Aorta (tissue), 5 donors: ENCODE results near the gene KDM5A. TPM values are rescaled to one million over a fixed set of nuclear protein-coding genes. Genes with fewer than 3 reads are reported as not detected.
"Not testable (repeated sequence)": the region's sequence is repeated elsewhere in the genome, so short reads cannot be mapped to it uniquely, and the experiment has no call there.

Source experiments
- ATAC-seq: fragments of 200-7000 bp; cut with Tn5 transposase; one replicate; pipeline ENCODE4 v1.9.1; 2022; ENCODE audit warnings: moderate library complexity; ENCODE audit not compliant: low FRiP score
- DNase-seq, 2 donors: peaks; one replicate each; pipeline ENCODE4 v3.0.0-alpha.2; 2020
- H3K27ac ChIP-seq, 2 donors: one replicate each; pipeline ENCODE4 v1.5.1; 2013; ENCODE audit warnings: low read length in 2 of 2, mild to moderate bottlenecking in 2 of 2, moderate library complexity in 2 of 2, control low read depth in 1 of 2, inconsistent platforms in 1 of 2, low read depth in 1 of 2
- H3K27me3 ChIP-seq, 2 donors: one replicate each; pipeline ENCODE4 v1.6.1; 2013; ENCODE audit warnings: control low read depth in 1 of 2, low read length in 1 of 2, mild to moderate bottlenecking in 1 of 2, moderate library complexity in 1 of 2; ENCODE audit not compliant: insufficient read depth in 2 of 2, control insufficient read depth in 1 of 2
- H3K36me3 ChIP-seq, 2 donors: one replicate each; pipeline ENCODE4 v1.6.1; 2013; ENCODE audit warnings: control low read depth in 1 of 2, low read length in 1 of 2, mild to moderate bottlenecking in 1 of 2; ENCODE audit not compliant: insufficient read depth in 2 of 2, control insufficient read depth in 1 of 2
- H3K4me1 ChIP-seq, 2 donors: one replicate each; pipeline ENCODE4 v1.6.1; 2013; ENCODE audit warnings: low read length in 2 of 2, control low read depth in 1 of 2, mild to moderate bottlenecking in 1 of 2, moderate library complexity in 1 of 2; ENCODE audit not compliant: insufficient read depth in 2 of 2, control insufficient read depth in 1 of 2
- H3K4me3 ChIP-seq, 2 donors: one replicate each; pipeline ENCODE4 v1.5.1; 2013; ENCODE audit warnings: low read length in 2 of 2, control low read depth in 1 of 2, mild to moderate bottlenecking in 1 of 2
- H3K9me3 ChIP-seq: one replicate; pipeline ENCODE4 v1.6.1; 2013; ENCODE audit warnings: mild to moderate bottlenecking, low read length; ENCODE audit not compliant: control insufficient read depth
- WGBS, 2 donors: extraction: QIAGEN DNeasy Blood & Tissue Kit; methylation state at CpG; one replicate each; pipeline ENCODE4 v1.1.7; 2013; 5-methylcytosine and 5-hydroxymethylcytosine counted together
- intact Hi-C, 2 donors: fragments of 100-400 bp; cut with DNase I; formaldehyde crosslinking; loops; one replicate each; pipeline versions ENCODE4 v1.14.2 to v1.15.0; 2022
- polyA plus RNA-seq, 2 donors: library from polyadenylated mRNA; stranded (reverse); fragments of 200-250 nt; gene quantifications; one replicate each; pipeline ENCODE4 v1.2.3, GENCODE V29; 2013
- total RNA-seq, 2 donors: library from RNA; stranded (reverse); fragmentation: NEBNext Ultra II Directional; extraction: Animal tissue kit (Norgen Biotek cat#: 25700); gene quantifications; one replicate each; pipeline ENCODE4 v1.2.1, GENCODE V29; 2021
- donor health status: healthy with polysubstance abuse.
- donor health status: Bipolar disorder and iron deficiency.
- donor health status: DM: no; HTN: no; CAD: no.
- donor health status: DM: no; HTN: no; CAD: no.
- donor health status: DM: yes; HTN: yes; CAD: no.

The KDM5A gene
- total and polyA plus RNA-seq, 4 donors = 6.6 to 90.5 (median 36.9) TPM

DNA sequence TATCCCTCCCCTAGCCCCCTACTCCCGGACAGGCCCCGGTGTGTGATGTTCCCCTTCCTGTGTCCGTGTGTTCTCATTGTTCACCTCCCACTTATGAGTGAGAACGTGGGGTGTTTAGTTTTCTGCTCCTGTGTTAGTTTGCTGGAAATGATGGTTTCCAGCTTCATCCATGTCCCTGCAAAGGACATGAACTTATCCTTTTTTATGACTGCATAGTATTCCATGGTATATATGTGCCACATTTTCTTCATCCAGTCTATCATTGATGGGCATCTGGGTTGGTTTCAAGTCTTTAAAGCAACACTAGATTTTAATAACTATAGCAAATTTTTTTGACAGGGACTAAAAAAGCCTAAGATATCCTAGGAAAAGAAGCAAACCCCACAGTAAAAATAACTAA lies 37.9 kb downstream of the KDM5A start:
- H3K4me3 ChIP-seq, ATAC-seq, H3K4me1 ChIP-seq, DNase-seq, H3K9me3 ChIP-seq, H3K27ac ChIP-seq, intact Hi-C loops, H3K36me3 ChIP-seq, H3K27me3 ChIP-seq: not testable (repeated sequence)
- WGBS, 2 donors = 97 to 98% methylated on average over 4 of the region's 4 CpGs

DNA sequence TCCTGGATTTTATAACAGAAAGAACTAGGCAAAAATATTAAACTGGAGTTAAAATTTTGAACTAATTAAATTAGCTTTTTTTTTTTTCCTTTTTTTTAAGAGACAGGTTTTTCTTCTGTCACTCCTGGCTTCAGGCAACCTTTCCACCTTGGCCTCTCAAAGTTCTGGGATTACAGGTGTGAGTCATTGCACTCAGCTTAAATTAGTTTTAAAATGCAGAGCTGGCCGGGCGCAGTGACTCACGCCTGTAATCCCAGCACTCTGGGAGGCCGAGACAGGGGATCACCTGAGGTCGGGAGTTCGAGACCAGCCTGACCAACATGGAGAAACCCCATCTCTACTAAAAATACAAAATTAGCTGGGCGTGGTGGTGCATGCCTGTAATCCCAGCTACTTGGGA lies 39.5 kb downstream of the KDM5A start:
- 94 to 96% methylated on average over 6 to 7 of the region's 7 CpGs for WGBS, 2 donors
- H3K4me1 ChIP-seq, H3K27ac ChIP-seq, H3K36me3 ChIP-seq, H3K4me3 ChIP-seq, intact Hi-C loops, H3K9me3 ChIP-seq, H3K27me3 ChIP-seq, DNase-seq, ATAC-seq: not testable (repeated sequence)

DNA sequence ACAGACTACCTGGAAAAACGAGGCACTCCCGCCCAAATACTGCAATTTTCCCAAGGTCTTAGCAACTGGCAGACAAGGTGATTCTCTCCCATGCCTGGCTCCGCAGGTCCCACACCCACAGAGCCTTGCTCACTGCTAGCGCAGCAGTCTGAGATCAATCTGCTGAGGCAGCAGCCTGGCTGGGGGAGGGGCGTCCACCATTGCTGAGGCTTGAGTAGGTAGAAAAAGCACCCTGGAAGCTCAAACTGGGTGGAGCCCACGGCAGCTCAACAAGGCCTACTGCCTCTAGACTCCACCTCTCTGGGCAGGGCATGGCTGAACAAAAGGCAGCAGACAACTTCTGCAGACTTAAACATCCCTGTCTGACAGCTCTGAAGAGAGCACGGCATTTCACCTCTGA lies 46.1 kb downstream of the KDM5A start:
- H3K4me3 ChIP-seq, intact Hi-C loops, H3K27me3 ChIP-seq, H3K27ac ChIP-seq, H3K9me3 ChIP-seq, DNase-seq, H3K36me3 ChIP-seq, H3K4me1 ChIP-seq, ATAC-seq: not testable (repeated sequence)
- WGBS, 2 donors = 79 to 92% methylated on average over 7 of the region's 7 CpGs

DNA sequence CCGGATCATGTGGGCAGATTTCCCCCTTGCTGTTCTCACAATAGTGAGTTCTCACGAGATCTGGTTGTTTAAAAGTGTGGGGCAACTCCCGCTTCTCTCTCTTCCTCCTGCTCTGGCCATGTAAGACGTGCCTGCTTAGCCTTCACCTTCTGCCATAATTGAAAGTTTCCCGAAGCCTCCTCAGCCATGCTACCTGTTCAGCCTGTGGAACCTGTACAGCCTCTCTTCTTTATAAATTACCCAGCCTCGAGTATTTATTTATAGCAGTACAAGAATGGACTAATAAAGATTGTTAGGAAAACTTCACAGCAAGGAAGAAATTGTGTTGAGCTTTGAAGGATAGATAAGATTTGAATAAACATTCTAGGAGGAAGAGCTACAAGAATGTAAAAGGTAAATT lies 52.1 kb downstream of the KDM5A start:
- Histone ChIP-seq H3K4me1 (no peaks in the 10 kb centered on the region), H3K36me3 (peaks cover 5% of the 10 kb centered on the region in 2 donors), H3K27ac (no peak overlapping the region), H3K27me3 (no peaks in the 10 kb centered on the region), H3K4me3 (no peak overlapping the region), H3K9me3 (no peaks in the 10 kb centered on the region)
- ATAC-seq = no peak
- no peak for DNase-seq
- intact Hi-C loops = no loop called here
- 83 to 91% methylated on average over 6 of the region's 6 CpGs for WGBS, 2 donors

DNA sequence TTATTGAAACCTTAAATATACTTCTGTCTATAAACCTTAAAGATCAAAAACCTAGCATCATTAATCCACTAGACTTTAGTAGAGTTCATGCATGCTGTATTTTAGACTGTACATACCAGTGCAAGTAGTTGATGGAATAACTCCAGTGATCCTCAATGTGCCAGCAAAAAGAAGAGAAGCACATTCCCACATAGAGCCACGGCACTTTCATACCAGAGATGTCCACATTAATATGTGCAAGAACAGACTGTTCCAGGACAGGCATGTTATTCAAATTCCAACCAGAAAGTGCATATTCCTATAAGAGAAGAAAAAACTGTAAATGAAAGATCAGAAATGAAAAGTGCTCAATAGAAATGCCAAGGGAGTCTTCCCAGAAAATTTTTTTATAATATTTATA lies 55.0 kb downstream of the KDM5A start:
- no peaks in the 10 kb centered on the region for H3K9me3 ChIP-seq
- no peak overlapping the region for H3K27ac ChIP-seq
- H3K4me3 ChIP-seq = no peak overlapping the region
- DNase-seq (no peak), ATAC-seq (no peak)
- no peaks in the 10 kb centered on the region for H3K4me1 ChIP-seq
- intact Hi-C loops = no loop called here
- H3K36me3 ChIP-seq = peaks cover 0 to 6% of the 10 kb centered on the region in 2 donors
- H3K27me3 ChIP-seq = no peaks in the 10 kb centered on the region
- 31 to 67% methylated on average over 1 of the region's 1 CpG for WGBS, 2 donors

DNA sequence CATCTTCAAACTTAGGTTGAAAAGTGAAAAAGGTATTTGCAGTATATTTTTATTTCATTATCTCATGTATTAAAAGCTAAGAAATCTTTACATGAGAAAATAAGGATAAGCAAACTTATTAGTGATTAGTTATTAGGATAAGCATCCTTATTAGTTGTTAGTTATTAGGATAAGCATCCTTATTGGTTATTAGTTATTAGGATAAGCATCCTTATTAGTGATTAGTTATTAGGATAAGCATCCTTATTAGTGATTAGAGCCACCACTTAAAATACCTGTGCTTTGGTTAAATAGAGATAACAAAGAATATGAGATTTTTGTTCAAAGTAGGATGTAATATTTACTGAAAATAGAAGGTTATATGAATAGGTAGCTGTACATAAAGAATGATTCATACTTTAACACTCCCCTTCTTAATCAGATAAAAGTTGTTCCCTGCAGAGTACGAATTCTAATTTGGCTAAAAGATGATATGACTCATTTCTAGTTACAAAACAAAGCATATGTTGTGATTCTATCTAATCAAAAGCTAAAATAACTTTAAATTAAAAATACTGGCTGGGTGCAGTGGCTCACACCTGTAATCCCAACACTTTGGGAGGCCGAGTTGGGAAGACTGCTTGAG lies 56.4 kb downstream of the KDM5A start:
- WGBS, 2 donors = 79 to 83% methylated on average over 2 of the region's 2 CpGs
- no peak for DNase-seq
- Histone ChIP-seq H3K9me3 (no peaks in the 10 kb centered on the region), H3K36me3 (peaks cover 3 to 8% of the 10 kb centered on the region in 2 donors), H3K27me3 (no peaks in the 10 kb centered on the region), H3K4me3 (no peak overlapping the region), H3K27ac (no peak overlapping the region), H3K4me1 (no peaks in the 10 kb centered on the region)
- no peak for ATAC-seq
- intact Hi-C loops = no loop called here

DNA sequence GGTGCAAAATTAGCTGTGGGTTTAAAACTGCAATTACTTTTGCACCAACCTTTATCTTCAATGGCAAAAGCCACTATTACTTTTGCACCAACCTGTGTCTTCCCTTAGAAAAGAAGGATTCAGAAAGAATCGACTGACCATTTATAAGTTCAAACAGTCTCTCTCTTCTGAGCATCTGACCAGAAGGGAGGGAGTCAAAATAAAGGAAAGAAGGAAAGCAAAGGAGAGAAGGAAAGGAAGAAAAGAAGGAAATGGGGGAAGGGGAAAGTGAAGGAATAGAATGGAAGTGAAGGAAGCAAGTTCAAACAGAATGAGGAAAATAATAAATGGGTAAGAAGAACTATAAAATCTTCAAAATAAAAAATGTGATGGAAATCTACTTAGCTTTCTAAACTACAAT lies 57.8 kb downstream of the KDM5A start:
- intact Hi-C loops = no loop called here
- Histone ChIP-seq H3K27ac (no peak overlapping the region), H3K36me3 (peaks cover 3 to 9% of the 10 kb centered on the region in 2 donors), H3K4me1 (no peaks in the 10 kb centered on the region), H3K27me3 (no peaks in the 10 kb centered on the region), H3K4me3 (no peak overlapping the region), H3K9me3 (no peaks in the 10 kb centered on the region)
- DNase-seq (no peak), ATAC-seq (no peak)
- WGBS, 2 donors = 85 to 93% methylated on average over 1 of the region's 1 CpG

DNA sequence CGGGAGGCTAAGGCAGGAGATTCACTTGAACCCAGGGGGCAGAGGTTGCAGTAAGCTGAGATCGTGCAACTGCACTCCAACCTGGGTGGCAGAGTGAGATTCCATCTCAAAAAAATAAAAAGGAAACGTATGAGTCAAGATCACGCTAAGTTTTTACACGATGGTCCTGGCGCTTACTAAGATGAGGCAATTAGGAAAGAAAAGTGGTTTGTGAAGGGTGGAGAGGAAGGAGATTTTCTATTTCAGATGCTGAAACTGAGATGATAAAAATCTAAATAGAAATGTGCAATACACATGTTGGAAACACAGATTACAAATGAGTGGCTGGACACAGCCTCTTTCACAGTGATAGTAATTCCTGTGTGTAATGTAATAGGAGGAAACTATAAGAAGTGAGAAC lies 63.2 kb downstream of the KDM5A start:
- WGBS, 2 donors = 87 to 88% methylated on average over 6 of the region's 6 CpGs
- intact Hi-C loops = no loop called here
- no peak overlapping the region for H3K27ac ChIP-seq
- no peaks in the 10 kb centered on the region for H3K27me3 ChIP-seq
- peaks cover 2 to 6% of the 10 kb centered on the region in 2 donors for H3K36me3 ChIP-seq
- ATAC-seq (no peak), DNase-seq (no peak)
- H3K4me3 ChIP-seq = no peak overlapping the region
- no peaks in the 10 kb centered on the region for H3K9me3 ChIP-seq
- no peaks in the 10 kb centered on the region for H3K4me1 ChIP-seq

DNA sequence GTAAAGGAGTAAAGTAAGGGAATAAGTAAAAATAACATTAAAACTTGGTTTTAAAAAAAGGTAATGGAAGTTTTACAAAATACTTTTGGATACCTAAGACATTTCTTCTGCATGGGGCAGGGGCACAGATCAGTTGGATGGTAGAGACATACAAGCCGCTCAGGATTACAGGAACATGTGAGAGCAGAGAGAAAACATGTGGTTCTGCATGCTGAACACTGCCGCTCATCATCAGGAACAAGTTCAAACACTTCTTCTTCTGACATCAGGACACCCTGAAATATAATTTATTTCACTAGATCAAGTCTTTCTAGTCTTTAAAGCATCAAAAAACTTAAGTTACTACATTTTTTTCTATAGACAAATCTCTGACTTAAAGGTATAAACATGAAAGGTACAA lies 65.6 kb downstream of the KDM5A start:
- H3K36me3 ChIP-seq = peaks cover 3 to 5% of the 10 kb centered on the region in 2 donors
- DNase-seq = no peak
- H3K4me1 ChIP-seq = no peaks in the 10 kb centered on the region
- ATAC-seq = no peak
- H3K27me3 ChIP-seq = no peaks in the 10 kb centered on the region
- WGBS, 2 donors = 93 to 94% methylated on average over 2 of the region's 2 CpGs
- intact Hi-C loops = no loop called here
- no peak overlapping the region for H3K4me3 ChIP-seq
- H3K9me3 ChIP-seq = no peaks in the 10 kb centered on the region
- H3K27ac ChIP-seq = no peak overlapping the region
